ENCODE results near the gene VWA3B. TPM values are rescaled to one million over a fixed set of nuclear protein-coding genes. Genes with fewer than 3 reads are reported as not detected.

VWA3B gene
- total RNA-seq, 3 donors from 2014 or later, result 1.2 to 2.8 (median 2.7) TPM

DNA sequence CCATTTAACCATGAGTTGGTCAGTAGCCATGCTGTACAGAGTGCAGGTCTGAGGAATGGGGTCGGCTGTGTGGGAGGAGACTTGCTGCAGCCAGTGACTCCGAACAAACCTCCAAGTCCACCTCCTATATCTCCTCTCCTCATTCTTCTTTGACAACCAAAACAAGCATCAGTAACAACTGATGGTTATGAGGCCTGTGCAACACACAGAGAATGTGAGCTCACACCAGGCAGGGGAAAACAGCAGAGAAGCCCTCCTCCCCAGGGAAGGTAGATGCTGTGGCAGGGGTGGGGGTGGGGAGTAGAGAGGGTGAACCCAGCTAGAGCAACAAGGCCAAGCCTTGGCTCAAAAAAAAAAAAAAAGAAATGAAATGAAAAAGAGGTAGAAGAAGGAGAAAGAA lies 247.0 kb downstream of the VWA3B start:
- TF ChIP-seq, protein P1, sequence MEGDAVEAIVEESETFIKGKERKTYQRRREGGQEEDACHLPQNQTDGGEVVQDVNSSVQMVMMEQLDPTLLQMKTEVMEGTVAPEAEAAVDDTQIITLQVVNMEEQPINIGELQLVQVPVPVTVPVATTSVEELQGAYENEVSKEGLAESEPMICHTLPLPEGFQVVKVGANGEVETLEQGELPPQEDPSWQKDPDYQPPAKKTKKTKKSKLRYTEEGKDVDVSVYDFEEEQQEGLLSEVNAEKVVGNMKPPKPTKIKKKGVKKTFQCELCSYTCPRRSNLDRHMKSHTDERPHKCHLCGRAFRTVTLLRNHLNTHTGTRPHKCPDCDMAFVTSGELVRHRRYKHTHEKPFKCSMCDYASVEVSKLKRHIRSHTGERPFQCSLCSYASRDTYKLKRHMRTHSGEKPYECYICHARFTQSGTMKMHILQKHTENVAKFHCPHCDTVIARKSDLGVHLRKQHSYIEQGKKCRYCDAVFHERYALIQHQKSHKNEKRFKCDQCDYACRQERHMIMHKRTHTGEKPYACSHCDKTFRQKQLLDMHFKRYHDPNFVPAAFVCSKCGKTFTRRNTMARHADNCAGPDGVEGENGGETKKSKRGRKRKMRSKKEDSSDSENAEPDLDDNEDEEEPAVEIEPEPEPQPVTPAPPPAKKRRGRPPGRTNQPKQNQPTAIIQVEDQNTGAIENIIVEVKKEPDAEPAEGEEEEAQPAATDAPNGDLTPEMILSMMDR (IDR thresholded peaks at IDR 0.05), result no peak

DNA sequence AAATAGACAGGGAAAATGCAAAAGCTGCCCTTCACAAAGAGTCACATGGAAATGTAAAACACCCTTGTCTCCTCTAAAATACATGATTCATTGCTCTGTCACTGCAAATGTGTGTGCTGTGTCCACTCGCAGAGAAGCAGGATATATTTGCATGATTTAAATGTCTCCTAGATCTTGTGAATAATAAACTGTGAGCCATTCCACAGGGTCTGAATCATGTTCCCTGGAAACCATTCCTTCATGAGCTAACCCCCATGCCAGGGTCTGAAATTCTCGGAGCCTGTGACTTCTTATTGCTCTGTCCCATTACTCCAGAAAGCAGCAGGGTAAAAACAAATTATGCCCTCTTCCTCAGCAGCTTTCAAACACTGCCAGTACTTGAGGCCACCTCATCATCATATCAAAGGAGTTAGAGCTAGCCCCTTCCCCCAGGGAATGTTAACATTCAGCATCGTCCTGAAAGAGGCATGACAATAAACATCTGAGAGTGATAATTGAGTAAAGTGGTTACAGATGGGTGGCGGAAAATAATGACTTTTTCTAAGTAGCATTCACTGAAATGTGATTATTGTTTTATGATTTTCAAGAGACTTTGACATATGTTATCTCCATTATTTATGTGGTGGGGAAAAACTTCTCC lies 247.6 kb downstream of the VWA3B start:
- intact Hi-C loops (cut with DNase I, micrococcal nuclease), result no loop called here

More for the DNA sequence above, 247.0 kb downstream of the VWA3B start:
- no peak overlapping the region for H3K4me3 ChIP-seq
- intact Hi-C loops (cut with DNase I, micrococcal nuclease), result no loop called here
- no peaks in the 10 kb centered on the region for H3K4me1 ChIP-seq (ENCODE audit: low read depth)
- ATAC-seq (no peak), DNase-seq (no peak)
- H3K9me3 ChIP-seq, result peaks cover 3% of the 10 kb centered on the region
- no peaks in the 10 kb centered on the region for H3K36me3 ChIP-seq (ENCODE audit: low read depth)

DNA sequence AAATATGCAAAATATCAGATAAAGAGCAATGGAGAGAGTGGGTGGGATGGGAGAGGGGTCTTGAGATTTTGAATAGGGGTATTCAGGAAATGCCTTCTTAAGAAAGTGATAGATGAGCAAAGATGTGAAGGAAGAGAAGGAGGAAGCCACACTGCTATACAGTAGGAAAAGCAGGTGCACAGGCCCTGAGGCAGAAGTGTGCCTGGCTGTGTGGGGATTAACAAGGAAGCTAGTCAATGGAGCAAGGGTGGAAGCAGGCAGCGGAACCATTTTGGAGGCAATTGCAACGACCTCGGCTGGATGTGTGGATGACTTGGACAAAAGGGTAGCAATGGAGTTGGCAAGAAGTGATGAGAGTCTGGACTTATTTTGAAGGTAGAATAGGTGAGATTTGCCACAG lies 248.3 kb downstream of the VWA3B start:
- Histone ChIP-seq H3K4me3 (no peak overlapping the region), H3K4me1 (ENCODE audit: low read depth) (no peaks in the 10 kb centered on the region), H3K36me3 (ENCODE audit: low read depth) (no peaks in the 10 kb centered on the region), H3K9me3 (peaks cover 3% of the 10 kb centered on the region)
- no peak for ATAC-seq
- DNase-seq, result no peak
- TF ChIP-seq, protein P1 (IDR thresholded peaks at IDR 0.05), result no peak
- intact Hi-C loops (cut with DNase I, micrococcal nuclease), result no loop called here

More for the DNA sequence above, 247.6 kb downstream of the VWA3B start:
- Histone ChIP-seq H3K4me1 (ENCODE audit: low read depth) (no peaks in the 10 kb centered on the region), H3K4me3 (no peak overlapping the region), H3K9me3 (peaks cover 3% of the 10 kb centered on the region), H3K36me3 (ENCODE audit: low read depth) (no peaks in the 10 kb centered on the region)
- DNase-seq (no peak), ATAC-seq (peak; percentile 27)
- TF ChIP-seq, protein P1 (IDR thresholded peaks at IDR 0.05), result no peak

DNA sequence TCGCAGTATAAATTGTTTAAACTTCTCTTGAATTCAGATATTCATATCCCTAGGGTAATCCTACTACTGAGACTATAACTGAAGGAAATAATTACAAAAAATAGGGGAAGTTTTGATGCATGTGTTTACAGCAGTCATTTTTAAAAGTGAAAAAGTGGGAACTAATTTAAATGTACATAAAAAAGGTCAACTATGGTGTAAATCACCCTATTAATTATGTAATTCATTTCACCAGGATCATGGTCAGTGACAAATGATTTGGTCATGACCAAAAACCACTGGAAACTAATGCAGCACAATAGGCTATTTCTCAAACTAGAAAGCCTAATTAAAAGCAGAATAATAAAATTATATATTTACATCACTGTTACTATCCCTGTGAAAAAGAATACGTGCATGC lies 254.3 kb downstream of the VWA3B start:
- Histone ChIP-seq H3K4me1 (ENCODE audit: low read depth) (peaks cover 2% of the 10 kb centered on the region), H3K4me3 (no peak overlapping the region), H3K9me3 (peaks cover 3% of the 10 kb centered on the region), H3K36me3 (ENCODE audit: low read depth) (no peaks in the 10 kb centered on the region)
- intact Hi-C loops (cut with DNase I, micrococcal nuclease), result no loop called here
- ATAC-seq, result no peak
- TF ChIP-seq, protein P1 (IDR thresholded peaks at IDR 0.05), result no peak
- no peak for DNase-seq

DNA sequence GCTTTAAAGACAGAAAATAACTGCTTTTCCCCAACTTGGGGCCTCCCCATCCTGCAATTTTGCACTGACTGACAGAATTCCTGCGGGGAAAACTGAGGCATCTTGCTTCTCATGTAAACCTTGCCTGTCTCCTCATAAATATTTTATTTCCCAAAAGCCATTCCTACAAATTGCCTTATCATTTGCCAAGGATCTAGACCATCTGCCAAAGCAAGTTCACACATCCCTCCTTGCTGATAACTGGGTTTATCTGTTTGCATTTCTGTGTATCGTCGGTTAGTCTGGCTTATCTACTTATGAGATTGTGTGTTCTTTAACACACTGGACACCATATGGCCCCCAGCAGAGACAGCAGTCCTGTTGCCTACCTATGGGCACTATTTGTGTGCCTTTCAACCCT lies 256.3 kb downstream of the VWA3B start:
- ATAC-seq (peak; percentile 42), DNase-seq (peak in 1 of 3 donors; percentile 9)
- intact Hi-C loops (cut with DNase I, micrococcal nuclease), result no loop called here
- TF ChIP-seq, protein P1 (IDR thresholded peaks at IDR 0.05), result no peak
- Histone ChIP-seq H3K36me3 (ENCODE audit: low read depth) (no peaks in the 10 kb centered on the region), H3K4me1 (ENCODE audit: low read depth) (peaks cover 10% of the 10 kb centered on the region), H3K4me3 (no peak overlapping the region), H3K9me3 (peaks cover under 1% of the 10 kb centered on the region)
